ENCODE measurements around the gene SWT1. TPM values are rescaled to one million over a fixed set of nuclear protein-coding genes. Genes with fewer than 3 reads are reported as not detected.
A peak's percentile ranks its signal among the peaks of the same experiment; 100 is the strongest.
"Not testable (repeated sequence)": the region's sequence is repeated elsewhere in the genome, so short reads cannot be mapped to it uniquely, and the experiment has no call there.

SWT1 gene
- total RNA-seq, 2 experiments from 2014 or later, result 3.0 to 3.3 TPM

GRCh38 chr1:185319139-185319475, 162.1 kb downstream of the SWT1 start:
- no peak for ATAC-seq
- CTCF ChIA-PET, result interaction anchor here (1.2 to 1.3 kb wide), 2 partner anchors 18 to 181 kb away, joined by 3 to 4 read pairs; no protein-coding TSS in a partner anchor
- Mint-ChIP-seq H3K9me3 (ENCODE audit: low read depth) (peaks cover 2% of the 10 kb centered on the region), H3K4me1 (peaks cover 22% of the 10 kb centered on the region), H3K4me3 (no peak overlapping the region), H3K27me3 (no peaks in the 10 kb centered on the region), H3K36me3 (ENCODE audit: low read depth) (peaks cover 21% of the 10 kb centered on the region), H3K27ac (no peak overlapping the region)
- DNase-seq, result no peak
- intact Hi-C loops (cut with DNase I, micrococcal nuclease), result loop anchor here (5.0 to 10.0 kb wide), 6 partner anchors 353 to 1847 kb away; partner anchors contain the start of genes ARPC5 (in 2 of the 2), ODR4 (in 1 of the 2), SMG7 (in 1 of the 2) and TPR (in 1 of the 2)
- POLR2A ChIA-PET, result no interaction called here

- H3K4me3 Mint-ChIP-seq; H3K27ac Mint-ChIP-seq; POLR2A ChIA-PET; intact Hi-C loops (cut with DNase I, micrococcal nuclease); H3K9me3 Mint-ChIP-seq (ENCODE audit: low read depth); H3K36me3 Mint-ChIP-seq (ENCODE audit: low read depth); DNase-seq; H3K27me3 Mint-ChIP-seq; ATAC-seq: not testable (repeated sequence)
- CTCF ChIA-PET, result interaction anchor here (0.7 to 1.6 kb wide), 2 partner anchors 152 to 360 kb away, joined by 3 to 4 read pairs; no protein-coding TSS in a partner anchor
- H3K4me1 Mint-ChIP-seq, result peaks cover 16% of the 10 kb centered on the region
Measured at GRCh38 chr1:185321104-185321503, 164.1 kb downstream of the SWT1 start.

DNA sequence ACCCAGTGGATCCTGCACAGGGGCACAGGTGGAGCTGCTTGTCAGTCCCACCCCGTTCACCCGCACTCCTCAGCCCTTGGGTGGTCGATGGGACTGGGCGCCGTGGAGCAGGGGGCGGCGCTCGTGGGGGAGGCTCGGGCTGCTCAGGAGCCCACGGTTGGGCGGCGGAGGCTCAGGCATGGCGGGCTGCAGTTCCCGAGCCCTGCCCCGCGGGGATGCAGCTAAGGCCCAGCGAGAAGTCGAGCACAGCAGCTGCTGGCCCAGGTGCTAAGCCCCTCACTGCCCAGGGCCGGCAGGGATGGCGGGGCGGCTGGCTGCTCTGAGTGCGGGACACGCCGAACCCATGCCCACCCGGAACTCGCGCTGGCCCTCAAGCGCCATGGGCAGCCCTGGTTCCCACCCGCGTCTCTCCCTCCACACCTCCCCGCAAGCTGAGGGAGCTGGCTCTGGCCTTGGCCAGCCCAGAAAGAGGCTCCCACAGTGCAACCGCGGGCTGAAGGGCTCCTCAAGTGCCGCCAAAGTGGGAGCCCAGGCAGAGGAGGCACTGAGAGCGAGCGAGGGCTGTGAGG, 164.8 kb downstream of the SWT1 start:
- H3K27ac Mint-ChIP-seq; POLR2A ChIA-PET; ATAC-seq; intact Hi-C loops (cut with DNase I, micrococcal nuclease); H3K4me3 Mint-ChIP-seq; DNase-seq; H3K36me3 Mint-ChIP-seq (ENCODE audit: low read depth); H3K9me3 Mint-ChIP-seq (ENCODE audit: low read depth); H3K27me3 Mint-ChIP-seq: not testable (repeated sequence)
- peaks cover 16% of the 10 kb centered on the region for H3K4me1 Mint-ChIP-seq
- CTCF ChIA-PET, result interaction anchor here (1.4 to 1.6 kb wide), 2 partner anchors 11 to 359 kb away, joined by 3 to 4 read pairs; no protein-coding TSS in a partner anchor

GRCh38 chr1:185322636-185323035, 165.7 kb downstream of the SWT1 start:
- Mint-ChIP-seq H3K4me3 (no peak overlapping the region), H3K27me3 (no peaks in the 10 kb centered on the region), H3K27ac (no peak overlapping the region), H3K4me1 (peaks cover 15% of the 10 kb centered on the region), H3K9me3 (ENCODE audit: low read depth) (peaks cover 2% of the 10 kb centered on the region), H3K36me3 (ENCODE audit: low read depth) (peaks cover 6% of the 10 kb centered on the region)
- ATAC-seq (no peak), DNase-seq (no peak)
- ChIA-PET POLR2A (no interaction called here), CTCF (interaction anchor here (1.4 kb wide), 1 partner anchor 10 kb away, joined by 3 read pairs; no protein-coding TSS in a partner anchor)
- intact Hi-C loops (cut with DNase I, micrococcal nuclease), result no loop called here

GRCh38 chr1:185324118-185324517, 167.2 kb downstream of the SWT1 start:
- ChIA-PET CTCF (interaction anchor here (0.6 kb wide), 1 partner anchor 27 kb away, joined by 3 read pairs; no protein-coding TSS in a partner anchor), POLR2A (no interaction called here)
- Mint-ChIP-seq H3K27me3 (no peaks in the 10 kb centered on the region), H3K9me3 (ENCODE audit: low read depth) (peaks cover 2% of the 10 kb centered on the region), H3K36me3 (ENCODE audit: low read depth) (peaks cover 6% of the 10 kb centered on the region), H3K27ac (no peak overlapping the region), H3K4me3 (no peak overlapping the region), H3K4me1 (peaks cover 2% of the 10 kb centered on the region)
- DNase-seq (no peak), ATAC-seq (no peak)
- intact Hi-C loops (cut with DNase I, micrococcal nuclease), result no loop called here

- H3K9me3 Mint-ChIP-seq (ENCODE audit: low read depth), result peaks cover 2% of the 10 kb centered on the region
- H3K27me3 Mint-ChIP-seq, result no peaks in the 10 kb centered on the region
- H3K4me1 Mint-ChIP-seq, result no peaks in the 10 kb centered on the region
- ChIA-PET CTCF (interaction anchor here (0.7 kb wide), 1 partner anchor 310 kb away, joined by 3 read pairs; no protein-coding TSS in a partner anchor), POLR2A (no interaction called here)
- DNase-seq (no peak), ATAC-seq (no peak)
- H3K4me3 Mint-ChIP-seq, result no peak overlapping the region
- intact Hi-C loops (cut with DNase I, micrococcal nuclease), result no loop called here
- H3K27ac Mint-ChIP-seq, result no peak overlapping the region
- H3K36me3 Mint-ChIP-seq (ENCODE audit: low read depth), result peaks cover 4% of the 10 kb centered on the region
Measured at GRCh38 chr1:185325413-185325812, 168.4 kb downstream of the SWT1 start.

- ChIA-PET CTCF (interaction anchor here (0.6 kb wide), 1 partner anchor 332 kb away, joined by 3 read pairs; no protein-coding TSS in a partner anchor), POLR2A (no interaction called here)
- no peak for ATAC-seq
Measured at GRCh38 chr1:185328255-185328654, 171.3 kb downstream of the SWT1 start.

DNA sequence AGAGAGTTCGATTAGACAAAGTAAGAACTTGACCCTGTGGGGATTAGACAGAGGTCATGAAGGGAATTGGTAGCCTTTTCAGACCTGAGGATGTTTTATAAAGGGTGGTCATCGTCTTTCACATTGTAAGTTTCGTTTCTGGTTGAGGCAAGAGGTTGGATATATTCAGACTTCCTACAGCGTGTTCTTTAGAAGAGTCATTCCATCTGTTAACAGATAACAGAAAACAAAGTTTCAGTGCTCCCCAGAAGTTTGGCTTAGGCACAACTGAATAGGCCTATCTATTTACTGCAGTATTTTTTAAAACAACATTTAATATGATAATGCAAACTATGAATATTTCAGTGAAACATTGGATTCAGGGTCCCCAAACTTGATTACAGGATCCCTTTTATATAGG, 177.2 kb downstream of the SWT1 start:
- Mint-ChIP-seq H3K36me3 (ENCODE audit: low read depth) (no peaks in the 10 kb centered on the region), H3K4me3 (no peak overlapping the region), H3K27me3 (no peaks in the 10 kb centered on the region), H3K27ac (no peak overlapping the region), H3K9me3 (ENCODE audit: low read depth) (no peaks in the 10 kb centered on the region), H3K4me1 (peaks cover 20% of the 10 kb centered on the region)
- ChIA-PET CTCF (no interaction called here), POLR2A (no interaction called here)
- DNase-seq (no peak), ATAC-seq (no peak)
- intact Hi-C loops (cut with DNase I, micrococcal nuclease), result no loop called here

More at GRCh38 chr1:185328255-185328654, 171.3 kb downstream of the SWT1 start:
- H3K9me3 Mint-ChIP-seq (ENCODE audit: low read depth), result no peaks in the 10 kb centered on the region
- no peak for DNase-seq
- no peaks in the 10 kb centered on the region for H3K27me3 Mint-ChIP-seq
- H3K4me1 Mint-ChIP-seq, result no peaks in the 10 kb centered on the region
- H3K4me3 Mint-ChIP-seq, result no peak overlapping the region
- H3K36me3 Mint-ChIP-seq (ENCODE audit: low read depth), result no peaks in the 10 kb centered on the region
- intact Hi-C loops (cut with DNase I, micrococcal nuclease), result no loop called here
- H3K27ac Mint-ChIP-seq, result no peak overlapping the region

- Mint-ChIP-seq H3K27me3 (no peaks in the 10 kb centered on the region), H3K36me3 (ENCODE audit: low read depth) (no peaks in the 10 kb centered on the region), H3K4me1 (peaks cover 32% of the 10 kb centered on the region), H3K9me3 (ENCODE audit: low read depth) (no peaks in the 10 kb centered on the region), H3K4me3 (no peak overlapping the region), H3K27ac (no peak overlapping the region)
- no peak for DNase-seq
- POLR2A ChIA-PET, result interaction anchor here (1.2 kb wide), 1 partner anchor 20 kb away, joined by 3 read pairs; the partner anchor contains the start of gene IVNS1ABP
- no peak for ATAC-seq
- CTCF ChIA-PET, result interaction anchor here (0.7 to 1.5 kb wide), 6 partner anchors 18 to 737 kb away, joined by 3 to 5 read pairs (median 4); no protein-coding TSS in a partner anchor
- intact Hi-C loops (cut with DNase I, micrococcal nuclease), result no loop called here
Measured at GRCh38 chr1:185337246-185337645, 180.3 kb downstream of the SWT1 start.

DNA sequence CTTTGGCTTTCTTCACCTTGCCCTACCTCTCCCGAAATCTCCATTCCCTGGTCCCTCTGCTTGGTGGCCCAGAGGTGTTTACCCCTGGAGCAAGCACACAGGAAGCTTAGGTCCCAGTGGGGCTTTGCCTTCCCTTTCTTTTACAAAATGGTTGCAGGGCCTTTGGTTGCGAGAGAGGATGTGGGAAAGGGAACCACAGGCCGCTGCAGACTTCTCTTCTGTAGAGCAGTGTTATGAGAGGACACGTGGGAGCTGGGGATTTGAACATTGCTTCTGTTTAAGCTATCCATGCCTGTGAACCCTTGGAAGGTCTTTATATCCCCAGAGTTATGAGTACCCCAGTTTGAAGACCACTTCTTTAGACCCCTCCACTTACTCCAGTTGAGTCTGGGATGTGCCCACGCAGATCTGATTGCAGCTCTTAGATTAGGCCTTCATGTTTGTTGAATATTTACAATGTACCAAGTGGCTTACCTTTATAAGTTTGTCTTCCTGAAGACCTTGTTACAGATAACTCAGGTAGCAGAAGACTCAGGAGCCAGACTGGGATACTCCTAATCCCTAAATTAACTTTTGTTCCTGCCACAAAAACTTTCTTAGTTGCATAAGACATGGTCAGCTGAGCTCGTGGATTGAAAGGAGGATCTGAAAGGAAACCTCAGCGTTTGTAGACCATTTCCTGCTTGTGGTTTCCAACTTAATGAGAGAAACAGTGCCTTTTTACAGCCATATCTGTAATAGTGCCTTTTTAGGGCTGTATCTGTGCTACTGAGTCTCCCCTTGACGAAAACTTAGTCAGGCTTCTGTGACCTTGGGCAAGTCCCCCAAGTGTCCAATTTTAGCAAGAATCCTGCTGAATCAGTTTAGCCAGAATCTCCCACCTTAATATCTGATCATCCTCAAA, 182.0 kb downstream of the SWT1 start:
- ATAC-seq, result peak; percentile 86
- CTCF ChIA-PET, result no interaction called here

DNA sequence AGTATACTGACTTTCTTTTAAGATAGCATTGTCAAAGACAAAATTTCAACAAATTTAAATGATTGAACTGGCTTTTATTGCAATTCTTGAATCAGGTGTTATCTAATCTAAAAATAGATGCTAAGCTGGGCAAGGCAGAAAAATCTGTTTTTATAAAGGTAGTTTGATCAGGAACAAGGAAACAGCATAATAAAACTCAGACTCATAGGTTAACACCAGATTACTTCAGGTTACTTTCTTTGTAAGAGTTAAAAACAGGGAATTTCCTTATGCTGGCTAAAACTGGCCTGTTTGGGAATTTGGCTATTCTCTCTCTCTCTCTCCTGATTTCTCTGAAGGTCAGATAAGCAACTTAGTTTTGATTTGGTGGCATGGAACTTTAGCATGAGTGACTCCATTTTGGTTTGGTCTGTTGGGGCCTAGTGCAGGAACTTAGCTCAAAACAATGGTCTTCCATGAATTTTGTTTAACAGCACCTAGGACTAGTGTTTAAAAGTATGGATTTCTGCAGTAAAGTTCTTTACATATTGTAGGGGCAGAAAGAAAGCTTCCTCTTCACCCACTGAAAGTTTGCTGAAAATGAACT, 184.3 kb downstream of the SWT1 start:
- no peak overlapping the region for H3K27ac Mint-ChIP-seq
- no peaks in the 10 kb centered on the region for H3K9me3 Mint-ChIP-seq (ENCODE audit: low read depth)
- peaks cover 37% of the 10 kb centered on the region for H3K4me1 Mint-ChIP-seq

More for the DNA sequence above, 182.0 kb downstream of the SWT1 start:
- Mint-ChIP-seq H3K4me1 (peaks cover 32% of the 10 kb centered on the region), H3K36me3 (ENCODE audit: low read depth) (no peaks in the 10 kb centered on the region), H3K4me3 (no peak overlapping the region), H3K27me3 (no peaks in the 10 kb centered on the region), H3K27ac (peak overlapping the region; percentile 82), H3K9me3 (ENCODE audit: low read depth) (no peaks in the 10 kb centered on the region)
- POLR2A ChIA-PET, result no interaction called here
- intact Hi-C loops (cut with DNase I, micrococcal nuclease), result loop anchor here in 1 of 2 experiments (2.0 kb wide), 1 partner anchor 22 kb away; the partner anchor contains the start of gene IVNS1ABP
- peak; percentile 59 for DNase-seq

More for the DNA sequence above, 184.3 kb downstream of the SWT1 start:
- intact Hi-C loops (cut with DNase I, micrococcal nuclease), result no loop called here
- Mint-ChIP-seq H3K4me3 (no peak overlapping the region), H3K27me3 (no peaks in the 10 kb centered on the region), H3K36me3 (ENCODE audit: low read depth) (no peaks in the 10 kb centered on the region)
- DNase-seq (no peak), ATAC-seq (no peak)
- POLR2A ChIA-PET, result no interaction called here
- CTCF ChIA-PET, result no interaction called here
